Activated gamma-delta T cell treated with Interleukin-2 at 50 U/mL for 16 hours (primary cell): ENCODE results near the gene ZBTB46.
"Not testable (repeated sequence)": the region's sequence is repeated elsewhere in the genome, so short reads cannot be mapped to it uniquely, and the experiment has no call there.

Source experiments
- DNase-seq: peaks from one replicate; pipeline ENCODE4 v3.0.0-alpha.2; 2020

The ZBTB46 gene

DNA sequence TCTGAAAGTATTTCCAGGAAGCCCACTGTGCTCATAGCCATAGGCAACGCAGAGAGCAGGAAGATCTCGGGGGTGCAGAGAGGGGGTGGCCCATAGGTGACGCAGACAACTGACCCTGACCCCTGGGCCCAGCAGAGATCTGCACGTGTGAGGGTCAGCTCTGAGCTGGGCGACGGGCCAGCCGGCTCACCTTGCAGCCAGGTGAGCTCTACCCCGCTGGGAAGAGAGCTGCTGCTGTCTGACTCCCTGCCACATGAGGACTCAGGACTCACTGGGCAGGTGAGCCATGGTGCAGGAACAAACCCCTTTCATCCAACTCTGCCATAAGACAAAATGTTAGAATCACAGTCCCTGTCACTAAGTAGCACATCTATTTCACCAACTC lies 19.6 kb downstream of the ZBTB46 start:
- no peak for DNase-seq

DNA sequence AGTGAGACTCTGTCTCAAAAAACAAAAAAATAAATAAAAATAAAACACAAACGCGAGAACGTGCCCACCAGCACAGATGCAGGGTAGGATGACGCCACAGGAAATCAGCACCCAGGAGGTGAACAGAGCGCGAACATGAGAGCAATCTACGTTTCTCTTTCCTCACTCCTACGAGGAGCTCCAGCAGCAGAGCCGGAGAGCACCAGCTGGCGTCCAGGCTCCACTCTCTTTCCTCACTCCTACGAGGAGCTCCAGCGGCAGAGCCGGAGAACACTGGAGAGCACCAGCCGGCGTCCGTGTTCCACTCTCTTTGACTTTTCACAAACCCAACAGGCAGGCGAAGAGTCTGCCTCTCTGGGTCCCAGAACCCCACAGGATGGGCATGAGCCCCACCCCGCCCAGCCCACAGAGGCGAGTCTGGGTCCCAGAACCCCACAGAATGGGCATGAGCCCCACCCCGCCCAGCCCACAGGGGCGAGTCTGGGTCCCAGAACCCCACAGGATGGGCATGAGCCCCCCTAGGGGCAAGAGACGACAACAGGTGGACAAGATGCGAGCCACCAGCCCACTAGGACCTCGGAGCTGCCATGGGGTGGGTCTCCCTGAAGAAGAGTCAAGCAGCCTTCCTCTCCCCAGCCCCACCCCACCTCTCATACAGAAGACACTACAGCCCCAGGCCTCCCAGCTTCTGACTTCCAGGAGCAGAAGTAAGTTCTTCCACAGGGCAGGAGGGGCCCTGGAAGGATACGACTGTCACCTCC lies 20.2 kb downstream of the ZBTB46 start:
- no peak for DNase-seq

DNA sequence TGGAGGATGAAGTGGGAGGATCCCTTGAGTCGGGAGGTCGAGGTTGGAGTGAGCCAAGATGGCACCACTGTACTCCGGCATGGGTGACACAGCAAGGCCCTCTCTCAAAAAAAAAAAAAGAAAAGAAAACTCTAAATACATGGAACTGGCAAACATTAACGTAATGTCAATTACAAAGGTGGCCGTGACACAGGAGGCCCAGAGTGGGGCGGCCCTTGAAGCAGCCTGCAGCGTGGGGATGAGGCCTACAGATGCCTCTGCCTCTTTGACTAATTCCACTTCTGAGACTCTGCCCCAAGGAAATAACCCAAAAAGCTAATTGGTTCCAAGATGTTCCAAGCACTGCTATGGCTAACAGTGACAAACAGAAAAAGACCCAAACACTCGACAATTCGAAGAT lies 21.2 kb downstream of the ZBTB46 start:
- no peak for DNase-seq

DNA sequence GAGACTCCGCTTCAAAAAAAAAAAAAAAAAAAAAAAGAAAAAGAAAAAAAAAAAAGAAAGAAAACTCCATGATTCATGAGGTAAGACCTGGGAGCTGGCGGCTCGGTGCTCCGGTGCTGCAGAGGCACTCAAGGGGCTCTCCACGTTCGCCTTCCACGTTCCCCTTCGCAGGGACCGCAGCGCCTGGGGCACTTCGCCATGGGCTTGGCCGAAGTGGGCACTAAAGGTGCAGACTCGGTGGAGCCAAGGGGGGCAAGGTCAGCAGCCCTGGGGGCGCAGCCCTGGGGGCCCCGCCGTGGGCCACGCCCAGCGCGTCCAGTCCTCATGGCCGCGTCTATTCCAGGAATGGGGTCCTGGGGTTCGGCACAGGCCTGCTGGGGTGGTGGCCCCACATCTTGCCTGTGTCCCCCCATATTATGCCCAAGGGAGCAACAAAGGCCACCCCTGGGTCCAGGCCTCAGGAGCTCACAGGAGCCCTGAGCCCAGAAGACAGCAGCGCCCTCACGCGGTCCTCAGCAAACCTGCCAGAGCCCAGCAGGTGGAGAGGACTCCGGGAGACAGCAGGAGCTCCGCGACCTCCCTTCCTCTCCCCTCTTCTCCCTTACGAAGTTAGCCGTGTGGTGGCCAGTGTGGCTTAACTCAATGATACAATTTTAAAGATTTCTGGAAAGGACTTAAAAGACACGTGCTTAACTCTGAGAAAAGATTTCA lies 21.9 kb downstream of the ZBTB46 start:
- DNase-seq = no peak

DNA sequence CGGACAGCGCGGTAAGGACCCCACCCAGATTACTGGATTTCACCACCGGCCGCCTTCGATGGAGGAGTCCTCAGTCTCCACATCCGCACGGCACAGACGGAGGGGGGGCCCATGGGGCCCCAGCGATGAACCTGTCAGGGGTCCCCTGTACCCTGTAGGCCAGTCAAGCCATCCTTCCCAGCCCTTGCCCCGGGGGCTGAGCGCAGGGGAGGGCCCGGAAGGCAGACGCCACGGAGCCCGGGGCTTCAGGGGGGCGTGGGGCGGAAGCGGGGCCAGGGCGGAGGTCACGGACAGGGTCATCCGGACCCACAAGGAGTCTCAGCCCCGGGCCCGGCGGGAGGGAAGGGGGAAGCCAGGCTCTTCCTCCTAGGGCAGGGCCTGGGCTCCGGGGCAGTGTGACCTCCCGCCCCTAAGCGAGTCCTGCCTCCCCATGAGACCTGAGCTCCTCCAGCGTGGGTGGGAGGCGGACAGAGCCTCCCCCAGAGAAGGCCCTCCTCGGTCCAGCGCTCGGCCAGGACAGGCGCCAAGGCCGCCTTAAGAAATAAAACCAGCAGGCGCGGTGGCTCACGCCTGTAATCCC lies 22.8 kb downstream of the ZBTB46 start:
- DNase-seq = no peak

DNA sequence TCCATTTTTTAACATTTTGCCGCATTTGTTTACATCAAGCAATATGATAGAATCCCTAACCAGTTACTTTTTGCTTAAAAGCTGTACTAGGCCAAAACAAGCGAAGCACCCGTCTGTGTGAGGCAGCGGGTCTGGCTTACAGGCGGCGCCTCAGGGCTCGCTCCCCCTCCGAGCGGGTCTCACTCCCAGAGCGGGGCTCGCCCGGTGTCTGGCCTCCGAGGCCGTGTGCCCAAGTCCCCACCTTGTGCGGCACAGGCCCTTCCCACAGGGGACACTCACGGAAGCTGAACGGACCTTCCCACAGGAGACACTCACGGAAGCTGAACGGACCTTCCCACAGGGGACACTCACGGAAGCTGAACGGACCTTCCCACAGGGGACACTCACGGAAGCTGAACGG lies 23.4 kb downstream of the ZBTB46 start:
- DNase-seq = no peak

DNA sequence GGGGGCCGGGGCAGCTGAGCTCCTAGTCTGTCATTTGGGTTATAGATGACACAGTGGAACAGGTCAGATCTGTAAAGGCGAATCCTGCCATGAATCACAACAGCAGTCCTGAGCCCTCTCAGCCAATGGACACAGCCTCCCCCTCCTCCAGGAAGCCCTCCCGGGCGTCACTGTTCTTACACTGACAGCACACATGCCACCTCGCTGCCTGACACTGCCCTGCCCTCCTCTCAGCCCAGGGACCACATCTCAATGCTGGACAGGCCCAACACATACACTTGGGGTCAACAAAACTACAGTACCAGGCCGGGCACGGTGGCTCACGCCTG lies 26.8 kb downstream of the ZBTB46 start:
- DNase-seq = no peak

DNA sequence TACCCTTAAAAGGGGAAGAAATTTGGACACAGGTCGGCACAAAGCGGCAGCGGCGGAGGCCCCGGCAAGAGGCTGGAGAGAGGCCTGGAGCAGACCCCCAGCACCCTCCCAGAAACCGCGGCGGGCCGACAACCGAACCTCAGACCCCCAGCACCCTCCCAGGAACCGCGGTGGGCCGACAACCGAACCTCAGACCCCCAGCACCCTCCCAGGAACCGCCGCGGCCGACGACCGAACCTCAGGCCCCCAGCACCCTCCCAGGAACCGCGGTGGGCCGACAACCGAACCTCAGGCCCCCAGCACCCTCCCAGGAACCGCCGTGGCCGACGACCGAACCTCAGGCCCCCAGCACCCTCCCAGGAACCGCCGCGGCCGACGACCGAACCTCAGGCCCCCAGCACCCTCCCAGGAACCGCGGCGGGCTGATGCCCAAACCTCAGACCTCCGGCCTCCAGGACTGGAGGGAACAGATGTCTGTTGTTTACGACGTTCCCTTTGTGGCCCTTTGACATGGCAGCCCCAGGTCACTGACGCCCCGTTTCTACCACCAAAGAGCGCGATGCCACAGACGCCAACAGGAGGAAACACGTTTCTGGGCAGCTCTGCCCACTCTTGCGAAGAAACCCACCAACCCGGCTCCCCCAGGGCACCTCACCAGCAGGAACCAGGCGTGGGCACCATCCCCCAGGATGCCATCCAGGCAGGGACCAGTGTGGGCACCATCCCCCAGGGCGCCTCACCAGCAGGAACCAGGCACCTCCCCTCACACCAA lies 28.4 kb downstream of the ZBTB46 start:
- no peak for DNase-seq

DNA sequence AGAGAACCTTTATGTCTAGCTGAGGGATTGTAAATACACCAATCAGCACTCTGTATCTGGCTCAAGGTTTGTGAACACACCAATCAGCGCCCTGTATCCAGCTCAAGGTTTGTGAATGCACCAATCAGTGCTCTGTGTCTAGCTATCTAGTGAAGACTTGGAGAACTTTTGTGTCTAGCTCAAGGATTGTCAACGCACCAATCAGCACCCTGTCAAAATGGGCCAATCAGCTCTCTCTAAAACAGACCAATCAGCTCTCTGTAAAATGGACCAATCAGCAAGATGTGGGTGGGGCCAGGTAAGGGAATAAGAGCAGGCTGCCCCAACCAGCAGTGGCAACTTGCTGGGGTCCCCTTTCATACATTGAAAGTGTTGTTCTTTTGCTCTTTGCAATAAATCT lies 29.9 kb downstream of the ZBTB46 start:
- not testable (repeated sequence) for DNase-seq

DNA sequence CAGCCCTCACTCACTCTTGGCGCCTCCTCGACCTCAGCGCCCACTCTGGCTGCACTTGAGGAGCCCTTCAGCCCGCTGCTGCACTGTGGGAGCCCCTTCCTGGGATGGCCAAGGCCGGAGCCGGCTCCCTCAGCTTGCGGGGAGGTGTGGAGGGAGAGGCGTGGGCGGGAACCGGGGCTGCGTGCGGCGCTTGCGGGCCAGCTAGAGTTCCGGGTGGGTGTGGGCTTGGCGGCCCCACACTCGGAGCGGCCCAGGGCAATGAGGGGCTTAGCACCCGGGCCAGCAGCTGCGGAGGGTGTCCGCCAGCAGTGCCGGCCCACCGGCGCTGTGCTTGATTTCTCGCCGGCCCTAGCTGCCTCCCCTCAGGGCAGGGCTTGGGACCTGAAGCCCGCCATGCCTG lies 30.7 kb downstream of the ZBTB46 start:
- DNase-seq = not testable (repeated sequence)

DNA sequence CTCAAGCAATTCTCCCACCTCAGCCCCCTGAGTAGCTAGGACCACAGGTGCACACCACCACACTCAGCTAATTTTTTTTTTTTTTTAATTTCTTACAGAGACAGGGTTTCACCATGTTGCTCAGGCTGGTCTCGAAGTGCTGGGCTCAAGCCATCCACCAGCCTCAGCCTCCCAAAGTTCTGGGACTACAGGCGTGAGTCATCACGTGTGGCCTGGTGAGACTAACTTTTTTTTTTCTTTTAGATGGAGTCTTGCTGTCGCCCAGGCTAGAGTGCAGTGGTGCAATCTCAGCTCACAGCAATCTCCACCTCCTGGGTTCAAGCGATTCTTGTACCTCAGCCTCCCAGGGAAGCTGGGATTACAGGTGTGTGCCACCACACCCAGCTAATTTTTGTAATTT lies 31.9 kb downstream of the ZBTB46 start:
- DNase-seq = not testable (repeated sequence)

DNA sequence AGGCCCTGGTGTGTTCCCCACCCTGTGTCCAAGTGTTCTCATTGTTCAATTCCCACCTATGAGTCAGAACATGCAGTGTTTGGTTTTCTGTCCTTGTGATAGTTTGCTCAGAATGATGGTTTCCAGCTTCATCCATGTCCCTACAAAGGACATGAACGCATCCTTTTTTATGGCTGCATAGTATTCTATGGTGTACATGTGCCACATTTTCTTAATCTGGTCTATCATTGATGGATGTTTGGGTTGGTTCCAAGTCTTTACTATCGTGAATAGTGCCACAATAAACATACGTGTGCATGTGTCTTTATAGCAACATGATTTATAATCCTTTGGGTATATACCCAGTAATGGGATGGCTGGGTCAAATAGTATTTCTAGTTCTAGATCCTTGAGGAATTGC lies 33.9 kb downstream of the ZBTB46 start:
- DNase-seq = not testable (repeated sequence)

DNA sequence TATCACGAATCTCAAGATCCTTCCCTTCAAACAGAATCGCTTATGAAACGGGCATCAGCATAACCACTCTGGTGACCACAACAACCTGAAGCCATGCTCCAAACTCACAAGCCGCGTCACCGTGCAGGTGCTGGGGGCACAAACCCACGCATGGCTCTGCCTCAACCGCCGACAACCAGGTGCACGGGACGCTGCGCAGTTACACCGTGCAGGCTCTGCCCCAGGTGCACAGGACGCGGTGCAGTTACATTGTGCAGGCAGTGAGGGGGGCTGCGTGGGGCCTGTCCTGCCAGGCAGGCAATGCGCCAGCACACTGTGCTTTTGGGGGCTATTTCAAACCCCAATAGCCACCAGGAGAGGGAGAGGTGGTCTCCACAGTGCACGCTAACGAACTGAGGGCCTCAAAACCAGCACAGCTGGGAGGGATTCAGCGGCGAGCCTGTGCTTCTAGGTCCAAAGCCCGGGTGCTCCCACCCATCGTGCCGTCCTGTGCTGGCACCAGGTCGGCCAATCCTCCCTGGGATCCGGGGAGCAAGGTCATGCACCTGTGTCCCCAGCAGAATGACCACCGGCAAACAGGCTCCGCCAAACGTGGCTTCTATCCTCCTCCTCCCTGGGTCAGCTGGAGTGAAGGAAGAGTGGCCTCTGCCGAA lies 35.8 kb downstream of the ZBTB46 start:
- no peak for DNase-seq

DNA sequence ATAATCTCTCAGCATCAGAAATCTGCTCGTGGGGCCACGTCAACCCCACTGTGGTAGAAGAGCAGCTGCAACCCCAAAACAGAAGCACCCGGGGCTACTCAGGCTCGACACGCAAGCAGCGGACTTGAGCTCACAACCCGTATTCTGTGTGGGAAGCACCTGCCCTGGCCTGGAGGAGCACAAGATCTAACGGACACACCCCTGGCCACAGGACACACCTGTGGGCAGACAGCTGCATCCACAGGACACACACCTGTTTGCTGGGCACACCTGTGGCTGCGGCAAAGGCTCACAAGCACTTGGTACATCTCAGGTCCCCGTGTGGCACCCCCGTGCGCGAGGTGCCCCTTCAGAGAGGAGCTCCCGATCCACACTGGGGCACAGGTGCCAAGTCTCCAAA lies 36.5 kb downstream of the ZBTB46 start:
- no peak for DNase-seq

DNA sequence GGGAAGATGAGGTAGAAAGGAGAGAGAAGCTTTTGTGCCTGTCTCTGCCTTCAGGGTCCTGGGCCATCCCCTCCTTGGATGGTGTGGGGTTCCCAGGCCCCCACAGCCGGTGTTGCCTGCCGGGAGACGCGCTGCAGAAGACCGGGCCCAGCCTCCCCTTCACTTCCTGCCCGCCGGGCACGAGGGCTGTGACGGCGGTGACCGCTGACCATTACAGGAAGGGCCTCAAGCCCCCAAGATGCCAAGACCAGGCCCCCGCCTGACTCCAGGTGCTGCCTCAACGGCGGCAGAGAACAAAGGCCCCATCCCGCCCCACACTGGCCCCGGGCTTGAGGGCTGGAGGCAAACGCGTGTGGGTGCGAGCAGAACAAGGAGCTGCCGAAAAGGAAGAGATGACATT lies 38.2 kb downstream of the ZBTB46 start:
- no peak for DNase-seq

DNA sequence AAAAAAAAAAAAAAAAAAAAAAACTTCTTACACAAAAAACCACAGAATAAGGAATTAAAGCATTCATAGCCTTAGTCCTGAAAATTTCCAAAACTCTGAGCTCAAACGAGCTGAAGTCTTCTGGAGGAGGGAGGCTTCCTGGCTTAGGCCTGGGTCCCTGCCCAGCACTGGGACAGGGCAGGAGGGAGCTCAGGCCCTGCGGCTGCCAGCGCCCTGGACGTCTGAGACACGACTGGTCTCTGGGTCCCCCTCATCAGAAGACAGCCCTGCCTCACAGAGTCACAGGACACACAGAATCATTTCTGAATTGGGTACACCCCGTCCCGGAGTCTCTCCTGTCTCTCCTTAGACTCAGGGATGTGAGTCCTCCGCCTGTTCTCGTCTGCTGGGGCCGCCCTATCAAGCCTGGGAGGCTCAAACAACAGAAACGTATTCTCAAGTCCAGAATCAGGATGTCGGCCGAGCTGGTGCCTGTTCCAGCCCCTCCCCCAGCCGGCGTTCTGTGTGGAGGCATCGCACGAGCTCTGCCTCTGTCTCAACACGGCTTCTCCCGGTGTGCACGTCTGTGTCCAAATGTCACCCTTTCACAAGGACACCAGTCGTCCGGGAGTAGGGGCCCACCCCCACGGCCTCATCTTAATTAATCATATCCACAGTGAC lies 39.4 kb downstream of the ZBTB46 start:
- DNase-seq = no peak

DNA sequence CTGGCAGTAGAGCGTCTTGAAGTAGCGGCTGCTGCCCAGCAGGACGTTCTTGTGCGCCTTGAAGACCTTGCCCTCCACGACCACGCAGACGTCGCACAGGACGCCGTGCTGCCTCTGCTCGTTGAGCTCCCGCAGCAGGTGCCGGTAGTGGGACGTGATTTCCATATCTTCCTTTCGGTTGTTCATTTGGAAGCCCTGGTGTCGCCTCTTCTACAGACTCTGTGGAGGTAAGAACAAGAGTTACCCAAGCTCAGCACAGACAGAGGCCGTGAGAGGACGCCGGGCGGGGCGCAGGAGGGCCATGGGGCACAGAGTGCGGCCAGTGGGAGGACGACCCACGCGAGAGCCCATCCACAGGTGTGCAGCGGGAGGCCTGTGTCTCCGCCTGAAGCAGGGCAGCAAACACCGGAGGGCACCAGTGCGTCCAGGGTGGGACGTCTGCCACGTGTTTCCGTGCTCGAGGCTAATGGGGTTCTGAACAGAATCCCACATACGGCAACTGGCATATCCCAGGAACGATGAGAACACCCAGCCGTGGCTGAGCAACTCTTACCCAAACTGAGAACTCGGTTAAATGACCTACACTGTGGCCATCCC lies 40.4 kb downstream of the ZBTB46 start:
- no peak for DNase-seq

DNA sequence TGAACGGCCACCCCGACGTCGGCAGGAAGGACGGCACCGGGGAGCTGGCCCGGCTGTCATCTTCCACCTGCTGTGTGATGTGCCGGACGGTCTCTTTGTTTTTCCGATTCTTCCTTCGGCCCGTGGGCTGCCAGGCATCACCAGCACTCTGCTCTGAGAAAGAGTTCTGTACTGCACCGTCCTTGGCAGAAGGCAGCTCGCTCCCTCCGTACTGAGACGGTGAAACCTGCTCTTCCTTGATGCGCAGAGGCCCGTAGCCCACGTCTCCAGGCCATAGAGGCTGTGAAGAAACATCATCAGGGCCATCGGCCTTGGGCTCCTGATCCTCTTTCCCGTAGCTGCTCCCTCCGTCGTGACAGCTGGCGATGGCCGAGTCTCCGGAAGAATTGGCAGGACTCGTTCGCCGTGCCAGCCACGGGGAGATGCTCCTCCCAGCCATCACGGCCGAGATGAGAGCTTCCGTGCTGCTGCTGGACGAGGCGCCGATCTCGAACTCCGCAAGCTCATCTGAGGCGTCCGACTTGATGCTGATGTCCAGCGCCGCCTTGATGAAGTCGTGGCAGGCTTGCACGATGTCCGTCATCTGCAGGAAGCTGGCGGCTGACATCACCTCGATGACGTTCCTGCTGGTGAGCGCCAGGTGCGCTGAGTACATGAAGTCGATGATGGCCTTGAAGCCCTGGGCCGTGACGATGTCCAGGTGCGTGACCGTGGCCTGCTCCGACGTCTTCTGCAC lies 41.1 kb downstream of the ZBTB46 start:
- DNase-seq = no peak

DNA sequence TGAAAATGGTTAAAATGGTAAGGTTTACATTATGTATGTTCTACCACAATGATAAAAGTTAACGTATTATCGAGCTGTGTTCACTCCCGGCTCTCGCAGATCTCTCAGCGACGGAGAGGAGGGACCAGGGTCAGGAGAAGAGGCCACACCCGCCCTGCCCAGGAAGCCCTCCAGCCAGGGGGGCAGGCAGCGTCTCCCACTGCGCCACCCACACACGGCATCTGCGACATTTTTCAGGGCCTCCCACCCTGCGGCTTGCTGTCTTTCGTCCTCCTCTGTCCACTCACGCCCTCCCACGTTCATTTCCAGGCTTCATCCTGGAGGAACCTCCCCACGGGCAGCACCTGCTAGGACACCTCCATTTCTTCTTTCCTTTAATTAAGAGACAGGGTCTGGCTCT lies 43.3 kb downstream of the ZBTB46 start:
- no peak for DNase-seq

DNA sequence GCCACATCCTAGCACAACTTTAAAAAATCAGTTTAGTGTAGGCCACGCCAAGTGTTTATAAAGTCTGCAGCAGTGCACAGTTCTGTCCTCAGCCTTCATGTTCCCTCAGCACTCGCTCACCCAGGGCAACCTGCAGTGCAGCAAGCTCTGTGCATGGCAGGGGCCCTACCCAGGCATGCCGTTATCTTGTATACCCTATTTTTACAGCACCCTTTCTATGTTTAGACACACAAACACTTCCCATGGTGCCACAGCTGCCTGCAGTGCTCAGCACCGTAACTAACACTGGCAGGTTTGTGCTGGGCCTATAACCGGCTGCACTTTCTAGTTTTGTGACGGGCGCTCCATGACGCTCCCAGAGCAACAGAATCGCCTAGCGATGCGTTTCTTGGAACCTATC lies 43.8 kb downstream of the ZBTB46 start:
- no peak for DNase-seq

DNA sequence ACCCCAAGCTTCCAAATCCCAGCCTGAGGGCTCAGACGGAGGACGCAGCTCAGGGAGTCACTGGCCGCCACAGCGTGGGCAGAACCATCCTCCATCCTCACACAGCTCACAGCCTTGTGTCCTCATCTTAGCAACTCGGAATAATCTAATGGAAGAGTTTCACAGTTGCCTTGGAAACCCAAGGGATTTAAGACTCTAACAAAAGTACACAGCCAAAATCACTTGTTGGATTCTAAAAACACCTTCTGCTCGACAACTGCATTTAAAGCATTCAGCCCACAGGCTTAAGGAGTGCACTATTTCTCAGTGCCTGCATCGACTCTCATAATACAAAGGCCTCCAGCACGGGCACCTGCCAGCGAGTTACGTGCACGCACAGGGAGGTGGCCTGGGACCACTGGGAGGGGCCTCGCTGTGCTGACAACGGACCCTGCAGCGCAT lies 45.4 kb downstream of the ZBTB46 start:
- no peak for DNase-seq
